ENCODE results near the gene GCLC.

GCLC gene

DNA sequence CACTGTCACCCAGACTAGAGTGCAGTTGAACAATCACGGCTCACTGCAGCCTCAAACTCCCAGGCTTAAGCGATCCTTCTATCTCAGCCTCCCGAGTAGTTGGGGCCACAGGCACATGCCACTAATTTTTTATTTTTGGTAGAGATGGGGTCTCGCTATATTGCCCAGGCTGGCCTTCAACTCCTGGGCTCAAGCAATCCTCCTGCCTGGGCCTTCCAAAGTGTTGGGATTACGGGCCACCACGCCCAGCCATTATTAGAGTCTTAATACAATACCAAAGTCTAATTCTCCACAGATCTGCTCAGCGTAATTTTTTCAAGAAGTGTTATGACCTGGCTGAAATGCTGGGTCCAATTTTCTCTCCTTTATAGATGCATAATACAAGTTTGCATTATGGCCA is 3.0 kb downstream of the GCLC start:
- peak overlapping the region in 2 of 3 experiments; percentile 14 to 27 for H3K4me3 Mint-ChIP-seq
- TF ChIP-seq, protein P1, sequence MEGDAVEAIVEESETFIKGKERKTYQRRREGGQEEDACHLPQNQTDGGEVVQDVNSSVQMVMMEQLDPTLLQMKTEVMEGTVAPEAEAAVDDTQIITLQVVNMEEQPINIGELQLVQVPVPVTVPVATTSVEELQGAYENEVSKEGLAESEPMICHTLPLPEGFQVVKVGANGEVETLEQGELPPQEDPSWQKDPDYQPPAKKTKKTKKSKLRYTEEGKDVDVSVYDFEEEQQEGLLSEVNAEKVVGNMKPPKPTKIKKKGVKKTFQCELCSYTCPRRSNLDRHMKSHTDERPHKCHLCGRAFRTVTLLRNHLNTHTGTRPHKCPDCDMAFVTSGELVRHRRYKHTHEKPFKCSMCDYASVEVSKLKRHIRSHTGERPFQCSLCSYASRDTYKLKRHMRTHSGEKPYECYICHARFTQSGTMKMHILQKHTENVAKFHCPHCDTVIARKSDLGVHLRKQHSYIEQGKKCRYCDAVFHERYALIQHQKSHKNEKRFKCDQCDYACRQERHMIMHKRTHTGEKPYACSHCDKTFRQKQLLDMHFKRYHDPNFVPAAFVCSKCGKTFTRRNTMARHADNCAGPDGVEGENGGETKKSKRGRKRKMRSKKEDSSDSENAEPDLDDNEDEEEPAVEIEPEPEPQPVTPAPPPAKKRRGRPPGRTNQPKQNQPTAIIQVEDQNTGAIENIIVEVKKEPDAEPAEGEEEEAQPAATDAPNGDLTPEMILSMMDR (IDR thresholded peaks at IDR 0.05; ENCODE audit: unreplicated experiment in 3 of 3) = no peak
- no peaks in the 10 kb centered on the region for H3K9me3 Mint-ChIP-seq
- peaks cover 15% of the 10 kb centered on the region for H3K4me1 Mint-ChIP-seq
- H3K27me3 Mint-ChIP-seq (ENCODE audit: low read depth) = peaks cover 4% of the 10 kb centered on the region
- no peak overlapping the region for H3K27ac Mint-ChIP-seq
- H3K36me3 Mint-ChIP-seq (ENCODE audit: low read depth) = peaks cover 3% of the 10 kb centered on the region

DNA sequence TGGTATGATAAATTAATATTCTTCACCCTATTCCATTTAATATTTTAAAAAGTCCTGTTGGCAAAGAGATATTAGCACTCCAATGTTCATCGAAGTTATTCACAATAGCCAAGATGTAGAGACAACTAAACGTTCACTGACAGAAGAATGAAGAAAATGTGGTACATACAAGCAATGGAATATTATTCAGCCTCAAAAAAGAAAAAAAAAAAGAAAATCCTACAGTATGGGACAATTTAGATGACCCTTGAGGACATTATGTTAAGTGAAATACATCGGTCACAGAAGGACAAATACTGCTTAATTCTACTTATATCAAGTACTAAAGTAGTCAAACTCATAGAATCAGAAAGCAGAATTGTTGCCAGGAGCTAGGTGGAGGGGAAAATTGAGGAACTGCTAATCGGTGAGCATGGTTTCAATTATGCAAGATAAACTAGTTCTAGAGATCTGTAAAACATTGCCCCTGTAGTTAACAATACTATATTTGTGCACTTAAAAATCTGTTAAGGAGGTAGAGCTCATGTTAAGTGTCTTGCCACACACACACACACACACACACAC is 4.7 kb downstream of the GCLC start:
- Mint-ChIP-seq H3K4me3 (peak overlapping the region in 2 of 3 experiments; percentile 13 to 15), H3K4me1 (peaks cover 15% of the 10 kb centered on the region), H3K27me3 (ENCODE audit: low read depth) (peaks cover 4% of the 10 kb centered on the region), H3K36me3 (ENCODE audit: low read depth) (peaks cover 3% of the 10 kb centered on the region), H3K9me3 (no peaks in the 10 kb centered on the region), H3K27ac (no peak overlapping the region)
- TF ChIP-seq, protein P1 (IDR thresholded peaks at IDR 0.05; ENCODE audit: unreplicated experiment in 3 of 3) = no peak

DNA sequence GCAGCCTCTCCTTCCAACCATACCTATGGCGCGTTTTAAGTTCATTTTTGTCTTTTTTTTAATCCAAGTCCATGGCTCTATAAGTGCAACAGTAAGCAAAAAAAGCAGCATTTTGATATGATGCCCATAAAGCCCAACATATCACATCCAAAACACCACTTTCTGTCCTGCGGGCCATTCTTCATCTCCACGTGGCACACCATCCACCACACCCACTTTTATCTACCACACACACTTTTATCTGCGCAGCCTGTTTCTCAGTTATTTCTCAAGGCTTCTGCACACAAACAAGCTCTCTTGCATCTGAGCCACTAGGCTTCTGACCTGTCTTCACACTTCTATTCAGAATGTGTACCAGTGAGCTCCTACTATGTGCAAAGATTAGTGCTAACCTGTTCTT is 5.3 kb downstream of the GCLC start:
- TF ChIP-seq, protein P1 (IDR thresholded peaks at IDR 0.05; ENCODE audit: unreplicated experiment in 3 of 3) = no peak
- no peak overlapping the region for H3K27ac Mint-ChIP-seq
- H3K4me1 Mint-ChIP-seq = peaks cover 15% of the 10 kb centered on the region
- H3K36me3 Mint-ChIP-seq (ENCODE audit: low read depth) = peaks cover 3% of the 10 kb centered on the region
- no peak overlapping the region for H3K4me3 Mint-ChIP-seq
- no peaks in the 10 kb centered on the region for H3K27me3 Mint-ChIP-seq (ENCODE audit: low read depth)
- no peaks in the 10 kb centered on the region for H3K9me3 Mint-ChIP-seq

DNA sequence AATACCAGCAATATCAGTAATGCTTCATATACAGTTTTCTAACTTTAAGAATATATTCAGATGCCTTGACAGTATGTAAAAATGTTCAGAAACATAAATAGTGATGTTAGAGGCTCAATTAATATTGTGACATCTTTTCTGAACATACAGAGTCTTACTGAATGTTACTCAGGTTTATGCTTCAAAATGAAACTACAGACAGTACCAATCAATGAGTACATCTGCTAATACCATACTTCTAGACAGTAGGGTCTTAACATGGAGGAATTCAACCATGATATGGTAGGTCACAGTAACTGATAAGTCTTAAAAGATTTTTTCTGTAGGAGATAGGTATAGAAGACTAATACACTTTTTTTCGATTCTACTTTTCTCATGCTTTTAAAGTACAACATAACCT is 8.3 kb downstream of the GCLC start:
- no peaks in the 10 kb centered on the region for H3K9me3 Mint-ChIP-seq
- H3K4me1 Mint-ChIP-seq = peaks cover 11% of the 10 kb centered on the region
- TF ChIP-seq, protein P1 (IDR thresholded peaks at IDR 0.05; ENCODE audit: unreplicated experiment in 3 of 3) = no peak
- H3K4me3 Mint-ChIP-seq = no peak overlapping the region
- no peaks in the 10 kb centered on the region for H3K27me3 Mint-ChIP-seq (ENCODE audit: low read depth)
- peaks cover 8% of the 10 kb centered on the region for H3K36me3 Mint-ChIP-seq (ENCODE audit: low read depth)
- no peak overlapping the region for H3K27ac Mint-ChIP-seq

DNA sequence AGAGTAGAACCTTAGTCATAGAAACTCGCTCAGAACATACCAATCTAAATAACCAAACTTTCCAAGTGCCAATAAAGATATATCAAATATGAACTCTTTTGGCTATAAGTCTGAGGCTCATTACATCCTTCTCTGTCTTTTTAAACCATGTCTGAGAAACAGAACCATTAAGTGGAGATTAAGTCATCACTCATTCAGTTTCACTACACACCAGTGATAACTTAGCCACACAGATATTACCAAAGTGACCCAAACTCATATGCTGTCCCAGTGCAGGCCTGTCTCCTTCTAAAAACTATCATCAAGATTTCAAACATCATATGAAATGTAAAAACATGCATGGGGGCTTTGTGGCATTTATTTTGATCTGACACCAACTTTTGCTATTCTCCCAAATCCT is 12.0 kb downstream of the GCLC start:
- Mint-ChIP-seq H3K4me1 (peaks cover 31% of the 10 kb centered on the region), H3K36me3 (ENCODE audit: low read depth) (peaks cover 5% of the 10 kb centered on the region), H3K9me3 (no peaks in the 10 kb centered on the region), H3K27me3 (ENCODE audit: low read depth) (no peaks in the 10 kb centered on the region), H3K4me3 (no peak overlapping the region), H3K27ac (peak overlapping the region in 2 of 3 experiments; percentile 21 to 32)
- TF ChIP-seq, protein P1 (IDR thresholded peaks at IDR 0.05; ENCODE audit: unreplicated experiment in 3 of 3) = no peak

DNA sequence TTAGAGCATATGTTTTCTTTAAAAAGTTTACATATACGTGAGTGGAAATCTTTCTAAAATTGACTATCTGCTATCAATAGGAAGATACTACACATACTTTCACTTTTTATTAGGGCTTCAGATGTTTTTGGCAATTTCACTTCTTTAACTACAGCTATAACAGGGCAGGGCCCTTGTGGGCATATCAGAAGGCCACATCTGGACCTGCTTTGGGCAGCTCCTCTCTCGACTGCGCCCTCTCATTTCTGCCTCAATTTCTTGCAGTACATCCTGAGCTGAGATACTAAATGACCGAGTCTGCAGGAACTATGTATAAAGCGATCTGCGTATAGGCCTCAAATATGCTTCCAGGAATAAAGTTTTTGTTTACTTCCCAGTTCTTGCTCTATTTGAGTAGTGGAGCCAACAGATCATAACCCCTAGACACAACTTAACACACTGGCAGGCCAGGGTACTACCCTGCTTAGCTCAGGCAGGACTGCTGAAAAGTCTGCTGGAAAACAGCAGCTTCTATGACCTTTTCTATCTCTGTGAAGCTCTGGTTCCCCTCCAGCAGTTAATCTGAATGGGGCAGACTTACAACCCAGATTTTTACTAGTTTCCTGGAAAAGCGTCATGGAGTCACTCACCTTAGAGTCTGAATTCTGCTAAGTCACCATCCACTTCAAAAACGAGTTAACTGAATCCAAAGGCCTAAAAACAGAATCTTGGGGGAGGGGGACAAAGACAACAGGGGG is 12.7 kb downstream of the GCLC start:
- no peak overlapping the region for H3K4me3 Mint-ChIP-seq
- H3K36me3 Mint-ChIP-seq (ENCODE audit: low read depth) = peaks cover 5% of the 10 kb centered on the region
- H3K27ac Mint-ChIP-seq = peak overlapping the region in 2 of 3 experiments; percentile 21 to 22
- TF ChIP-seq, protein P1 (IDR thresholded peaks at IDR 0.05; ENCODE audit: unreplicated experiment in 3 of 3) = no peak
- peaks cover 38% of the 10 kb centered on the region for H3K4me1 Mint-ChIP-seq
- no peaks in the 10 kb centered on the region for H3K27me3 Mint-ChIP-seq (ENCODE audit: low read depth)
- no peaks in the 10 kb centered on the region for H3K9me3 Mint-ChIP-seq

All from nephron (organoid).